Natural killer cell (primary cell): ENCODE data around the gene VWF. TPM values are rescaled to one million over a fixed set of nuclear protein-coding genes. Genes with fewer than 3 reads are reported as not detected.

ENCODE experiments used
- ATAC-seq, 3 donors: fragments of 150-1000 bp in 2 of 3; fragments of 200-7000 bp in 1 of 3; cut with Tn5 transposase; 1 replicate in 1 of 3; 2 replicates in 2 of 3; pipeline ENCODE4 v1.10.0; 2021; ENCODE audit warnings: mild to moderate bottlenecking in 2 of 3, moderate library complexity in 2 of 3
- DNase-seq, 2 donors: peaks; one replicate each; pipeline versions ENCODE4 v3.0.0 to v3.0.0-alpha.2; 2013 to 2021; ENCODE audit warnings: mixed read lengths in 1 of 2
- H3K27ac ChIP-seq: one replicate; pipeline ENCODE4 v1.5.1; 2013; ENCODE audit warnings: mild to moderate bottlenecking, low read length
- H3K27me3 ChIP-seq: one replicate; pipeline ENCODE4 v1.6.1; 2013; ENCODE audit warnings: low read length; ENCODE audit not compliant: control insufficient read depth, insufficient read depth
- H3K36me3 ChIP-seq: one replicate; pipeline ENCODE4 v1.6.1; 2013; ENCODE audit warnings: low read length; ENCODE audit not compliant: control insufficient read depth, insufficient read depth
- H3K4me1 ChIP-seq: one replicate; pipeline ENCODE4 v1.6.1; 2013; ENCODE audit warnings: low read length; ENCODE audit not compliant: control insufficient read depth, insufficient read depth
- H3K4me3 ChIP-seq: one replicate; pipeline ENCODE4 v1.5.1; 2013; ENCODE audit warnings: low read length
- H3K9me3 ChIP-seq: one replicate; pipeline ENCODE4 v1.6.1; 2013; ENCODE audit warnings: low read length; ENCODE audit not compliant: control insufficient read depth, insufficient read depth
- H3K27ac Mint-ChIP-seq, 2 donors: one replicate each; pipeline ENCODE4 v1.8.0; 2022; ENCODE audit warnings: mild to moderate bottlenecking in 2 of 2, mixed read lengths in 2 of 2, moderate library complexity in 1 of 2
- H3K27me3 Mint-ChIP-seq, 2 donors: one replicate each; pipeline ENCODE4 v1.8.0; 2022; ENCODE audit warnings: low read depth in 2 of 2, mixed read lengths in 2 of 2
- H3K36me3 Mint-ChIP-seq: one replicate; pipeline ENCODE4 v1.8.0; 2022; ENCODE audit warnings: mixed read lengths
- H3K4me1 Mint-ChIP-seq, 2 donors: one replicate each; pipeline ENCODE4 v1.8.0; 2022; ENCODE audit warnings: mixed read lengths in 2 of 2
- H3K4me3 Mint-ChIP-seq: one replicate; pipeline ENCODE4 v1.8.0; 2022; ENCODE audit warnings: mild to moderate bottlenecking, moderate library complexity, mixed read lengths
- H3K9me3 Mint-ChIP-seq, 2 donors: one replicate each; pipeline ENCODE4 v1.8.0; 2022; ENCODE audit warnings: mixed read lengths in 2 of 2
- WGBS: methylation state at CpG from one replicate; pipeline ENCODE4 v1.1.7; 2013; ENCODE audit warnings: missing lambda C conversion rate; ENCODE audit not compliant: insufficient coverage; 5-methylcytosine and 5-hydroxymethylcytosine counted together
- intact Hi-C: fragments of 100-400 bp; cut with micrococcal nuclease; formaldehyde crosslinking; loops from one replicate; pipeline ENCODE4 v1.14.2; 2022
- total RNA-seq, 4 donors: library from RNA; stranded (reverse); fragments of 120-200 nt in 1 of 4; gene quantifications; one replicate each; pipeline versions ENCODE4 v1.2.3 to v1.2.4, GENCODE V29; 2013 to 2022
- TF ChIP-seq, protein P1 (sequence below): fragments of 200-600 bp; IDR thresholded peaks from one replicate; pipeline ENCODE4 v1.8.0; 2022; ENCODE audit warnings: antibody characterized with exemption

The VWF gene
- total RNA-seq, 3 donors from 2014 or later (not counting 1 experiment from before 2014, with no cell fraction given) = 0.14 to 0.95 (median 0.71) TPM

DNA sequence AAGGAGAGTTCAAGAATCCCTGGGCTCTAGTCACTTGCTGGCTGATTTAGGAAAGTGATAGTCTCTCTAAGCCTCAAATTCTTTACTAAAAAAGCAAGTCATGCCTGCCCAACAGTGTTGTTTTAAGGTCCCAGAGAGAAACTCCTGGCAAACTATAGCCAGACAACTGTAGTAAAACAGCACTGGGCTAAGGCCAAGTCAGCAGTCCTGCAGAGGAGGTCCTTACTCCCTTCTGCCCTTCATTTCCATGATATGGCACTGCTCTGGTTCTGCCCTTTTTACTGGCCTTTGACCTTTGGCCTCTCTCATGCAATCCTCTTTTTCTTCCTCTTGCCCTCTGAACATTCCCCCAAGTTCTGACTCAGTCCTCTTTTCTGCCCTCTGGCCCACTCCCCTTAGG is 74.9 kb downstream of the VWF start:
- Histone ChIP-seq H3K4me1 (no peaks in the 10 kb centered on the region), H3K27ac (no peak overlapping the region), H3K36me3 (no peaks in the 10 kb centered on the region), H3K4me3 (no peak overlapping the region), H3K9me3 (no peaks in the 10 kb centered on the region), H3K27me3 (no peaks in the 10 kb centered on the region)
- Mint-ChIP-seq H3K9me3 (no peaks in the 10 kb centered on the region), H3K27ac (no peak overlapping the region), H3K36me3 (no peaks in the 10 kb centered on the region), H3K4me3 (no peak overlapping the region), H3K4me1 (no peaks in the 10 kb centered on the region), H3K27me3 (peaks cover 11 to 25% of the 10 kb centered on the region in 2 donors)
- no peak for ATAC-seq
- no peak for DNase-seq
- TF ChIP-seq, protein P1, sequence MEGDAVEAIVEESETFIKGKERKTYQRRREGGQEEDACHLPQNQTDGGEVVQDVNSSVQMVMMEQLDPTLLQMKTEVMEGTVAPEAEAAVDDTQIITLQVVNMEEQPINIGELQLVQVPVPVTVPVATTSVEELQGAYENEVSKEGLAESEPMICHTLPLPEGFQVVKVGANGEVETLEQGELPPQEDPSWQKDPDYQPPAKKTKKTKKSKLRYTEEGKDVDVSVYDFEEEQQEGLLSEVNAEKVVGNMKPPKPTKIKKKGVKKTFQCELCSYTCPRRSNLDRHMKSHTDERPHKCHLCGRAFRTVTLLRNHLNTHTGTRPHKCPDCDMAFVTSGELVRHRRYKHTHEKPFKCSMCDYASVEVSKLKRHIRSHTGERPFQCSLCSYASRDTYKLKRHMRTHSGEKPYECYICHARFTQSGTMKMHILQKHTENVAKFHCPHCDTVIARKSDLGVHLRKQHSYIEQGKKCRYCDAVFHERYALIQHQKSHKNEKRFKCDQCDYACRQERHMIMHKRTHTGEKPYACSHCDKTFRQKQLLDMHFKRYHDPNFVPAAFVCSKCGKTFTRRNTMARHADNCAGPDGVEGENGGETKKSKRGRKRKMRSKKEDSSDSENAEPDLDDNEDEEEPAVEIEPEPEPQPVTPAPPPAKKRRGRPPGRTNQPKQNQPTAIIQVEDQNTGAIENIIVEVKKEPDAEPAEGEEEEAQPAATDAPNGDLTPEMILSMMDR = no peak
- intact Hi-C loops = no loop called here

DNA sequence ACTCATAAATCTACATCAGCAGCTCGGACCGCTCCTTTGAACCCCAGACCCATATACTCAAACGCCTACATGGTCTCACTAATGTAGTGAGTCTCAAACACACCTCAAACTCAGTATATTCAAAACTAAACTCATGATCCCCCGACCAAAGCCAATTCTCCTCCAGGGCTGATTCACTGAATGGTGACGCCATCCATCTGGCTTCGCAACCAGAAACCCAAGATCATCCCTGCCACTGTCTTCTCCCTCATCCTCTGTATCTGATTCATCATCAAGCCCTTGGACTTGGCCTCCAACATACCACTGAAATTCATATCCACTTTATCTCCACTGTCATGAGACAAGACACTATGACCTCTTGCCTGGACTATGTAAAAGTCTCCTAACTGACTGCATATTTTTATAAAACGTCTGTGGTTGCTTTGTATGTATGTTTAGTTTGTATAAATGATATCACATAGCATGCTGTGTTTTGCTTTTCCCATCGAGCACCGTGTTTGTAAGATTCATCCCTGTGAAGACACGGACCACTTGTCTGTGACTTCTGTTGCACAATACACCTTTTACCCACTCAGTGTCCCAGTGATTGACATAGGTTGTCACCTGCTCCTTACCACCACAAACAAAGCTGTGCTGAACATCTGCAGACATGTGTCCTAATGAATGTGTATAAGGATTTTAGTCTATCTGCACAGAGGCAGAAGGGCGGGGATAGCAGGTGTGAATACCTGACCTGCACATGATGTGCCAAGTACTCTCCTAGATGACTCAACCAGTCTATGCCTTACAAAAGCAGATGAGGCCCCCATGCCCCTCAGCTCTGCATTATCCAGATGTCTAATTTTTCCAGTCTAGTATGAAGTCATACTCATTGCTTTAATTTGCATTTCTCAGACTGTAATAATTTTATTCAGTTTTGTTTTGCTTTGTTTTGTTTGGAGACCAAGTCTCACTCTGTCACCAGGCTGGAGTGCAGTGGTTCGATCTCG is 76.9 kb downstream of the VWF start:
- 76% methylated on average over 13 of the region's 13 CpGs for WGBS
- TF ChIP-seq, protein P1 = no peak

DNA sequence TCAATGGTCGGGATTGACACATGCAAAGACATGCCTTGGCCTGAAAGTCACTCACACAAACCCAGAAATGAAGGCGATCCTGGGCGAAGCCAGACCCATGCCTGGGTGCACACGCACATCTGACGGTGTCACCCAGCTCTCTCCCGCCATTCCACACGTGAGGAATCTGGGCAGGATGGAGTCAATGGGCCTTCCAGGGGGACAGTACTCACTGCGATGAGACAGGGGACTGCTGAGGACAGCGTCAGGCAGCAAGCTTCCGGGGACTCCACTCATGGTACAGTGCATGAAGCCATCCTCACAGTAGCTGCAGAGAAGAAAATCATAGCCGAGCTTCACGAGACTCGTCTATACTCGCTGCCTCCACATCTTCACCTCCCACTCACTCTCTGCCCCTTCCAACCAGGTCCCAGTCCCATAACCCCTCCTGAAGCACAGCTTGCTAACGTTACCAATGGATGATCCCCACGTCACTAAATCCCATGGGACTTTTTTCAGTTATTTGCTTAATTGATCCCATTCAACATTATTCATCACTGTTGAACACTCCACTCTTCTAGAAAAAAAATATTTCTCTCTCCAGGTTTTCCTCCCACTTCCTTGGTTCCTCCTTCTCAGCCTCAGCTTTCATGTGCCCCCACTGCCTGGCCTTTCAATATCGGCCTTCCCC is 77.8 kb downstream of the VWF start:
- Histone ChIP-seq H3K4me1 (no peaks in the 10 kb centered on the region), H3K9me3 (no peaks in the 10 kb centered on the region), H3K36me3 (no peaks in the 10 kb centered on the region), H3K4me3 (no peak overlapping the region), H3K27me3 (no peaks in the 10 kb centered on the region), H3K27ac (no peak overlapping the region)
- no peaks in the 10 kb centered on the region for H3K4me1 Mint-ChIP-seq
- intact Hi-C loops = no loop called here
- DNase-seq (no peak), ATAC-seq (no peak)
- no peak overlapping the region for H3K4me3 Mint-ChIP-seq
- no peak overlapping the region for H3K27ac Mint-ChIP-seq
- no peaks in the 10 kb centered on the region for H3K36me3 Mint-ChIP-seq
- TF ChIP-seq, protein P1 = no peak
- H3K9me3 Mint-ChIP-seq = no peaks in the 10 kb centered on the region
- WGBS = 91% methylated on average over 17 of the region's 17 CpGs
- peaks cover 11 to 26% of the 10 kb centered on the region in 2 donors for H3K27me3 Mint-ChIP-seq

More for the DNA sequence above, 76.9 kb downstream of the VWF start:
- no peak overlapping the region for H3K4me3 Mint-ChIP-seq
- no peaks in the 10 kb centered on the region for H3K9me3 Mint-ChIP-seq
- Histone ChIP-seq H3K4me3 (no peak overlapping the region), H3K9me3 (no peaks in the 10 kb centered on the region), H3K4me1 (no peaks in the 10 kb centered on the region), H3K27ac (no peak overlapping the region), H3K27me3 (no peaks in the 10 kb centered on the region), H3K36me3 (no peaks in the 10 kb centered on the region)
- H3K27ac Mint-ChIP-seq = no peak overlapping the region
- DNase-seq = no peak
- H3K4me1 Mint-ChIP-seq = no peaks in the 10 kb centered on the region
- intact Hi-C loops = no loop called here
- H3K27me3 Mint-ChIP-seq = peaks cover 11 to 26% of the 10 kb centered on the region in 2 donors
- no peak for ATAC-seq
- no peaks in the 10 kb centered on the region for H3K36me3 Mint-ChIP-seq
